Measurements from ENCODE around the gene GPX7. TPM values are rescaled to one million over a fixed set of nuclear protein-coding genes. Genes with fewer than 3 reads are reported as not detected.

Gene GPX7
- polyA plus RNA-seq, 3 donors, result 68.0 to 81.3 (median 68.5) TPM

DNA sequence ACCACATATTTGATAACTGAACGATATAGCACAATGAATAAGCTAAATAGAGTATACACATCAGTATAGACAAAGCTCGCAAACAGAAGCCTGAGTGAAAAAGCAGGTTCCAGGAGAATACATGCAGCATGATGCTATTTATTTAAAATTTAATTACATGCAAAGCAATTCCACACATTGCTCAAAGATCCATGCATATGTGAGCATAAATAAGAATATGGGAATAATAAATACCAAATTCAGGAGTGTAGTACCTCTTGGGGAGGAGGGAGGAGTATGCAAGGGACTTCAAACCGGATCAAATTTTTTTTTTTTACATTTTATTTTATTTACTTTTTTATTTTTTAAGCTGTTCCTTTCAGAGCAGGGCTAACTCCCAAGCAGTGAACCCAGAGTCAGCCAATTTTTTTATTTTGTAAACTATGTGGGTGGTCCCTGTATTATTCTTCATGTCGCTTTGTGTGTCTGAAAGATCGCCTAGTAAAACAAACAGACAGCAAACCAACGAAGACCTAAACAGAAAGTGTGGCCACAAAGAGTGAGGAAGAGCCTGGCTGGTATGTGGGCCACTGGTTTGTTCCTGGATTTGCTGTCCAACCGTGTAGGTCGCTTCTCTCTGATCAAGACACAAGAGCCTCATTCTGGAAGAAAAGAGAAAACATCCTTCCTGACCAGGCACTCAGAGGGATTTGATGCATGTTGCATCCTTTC is 26.6 kb downstream of the GPX7 start:
- no peak for DNase-seq (ENCODE audit: low read depth in 3 of 3, low spot score in 2 of 3)

DNA sequence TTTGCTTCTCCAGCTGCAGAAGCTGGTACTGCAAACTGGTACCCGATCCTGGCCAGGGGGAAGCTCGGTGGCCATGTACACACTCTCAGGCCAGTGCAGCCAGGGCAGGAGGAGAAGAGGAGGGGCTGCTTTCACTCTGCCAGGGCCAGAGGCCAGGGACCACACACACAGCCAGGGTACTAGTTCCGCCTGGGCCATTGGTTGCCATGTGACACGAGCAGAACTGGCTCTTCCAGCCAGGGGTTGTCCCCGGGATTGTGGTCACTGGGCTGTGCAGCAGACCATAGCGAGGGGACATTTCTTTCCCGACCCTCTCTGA is 27.1 kb downstream of the GPX7 start:
- DNase-seq (ENCODE audit: low read depth in 3 of 3, low spot score in 2 of 3), result peak in 1 of 3 donors; percentile 61

DNA sequence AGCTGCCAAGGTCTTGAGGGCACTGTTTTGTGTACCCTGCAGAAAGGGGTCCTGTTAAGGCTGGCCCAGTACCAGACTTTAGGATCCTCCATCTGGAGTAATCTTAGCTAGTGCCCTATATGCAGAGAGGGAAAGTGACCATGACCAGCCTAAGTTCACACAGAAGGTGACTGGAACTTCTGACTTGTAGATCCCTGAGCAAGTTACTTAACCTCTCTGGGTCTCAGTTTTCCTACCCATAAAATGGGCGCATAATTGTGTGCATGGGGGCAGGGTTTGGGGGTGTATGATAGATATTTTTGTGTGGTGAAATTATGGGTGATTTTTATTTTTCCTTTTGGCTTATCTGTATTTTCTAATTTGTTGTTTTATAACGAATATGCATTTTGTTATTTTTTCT is 27.5 kb downstream of the GPX7 start:
- no peak for DNase-seq (ENCODE audit: low read depth in 3 of 3, low spot score in 2 of 3)

DNA sequence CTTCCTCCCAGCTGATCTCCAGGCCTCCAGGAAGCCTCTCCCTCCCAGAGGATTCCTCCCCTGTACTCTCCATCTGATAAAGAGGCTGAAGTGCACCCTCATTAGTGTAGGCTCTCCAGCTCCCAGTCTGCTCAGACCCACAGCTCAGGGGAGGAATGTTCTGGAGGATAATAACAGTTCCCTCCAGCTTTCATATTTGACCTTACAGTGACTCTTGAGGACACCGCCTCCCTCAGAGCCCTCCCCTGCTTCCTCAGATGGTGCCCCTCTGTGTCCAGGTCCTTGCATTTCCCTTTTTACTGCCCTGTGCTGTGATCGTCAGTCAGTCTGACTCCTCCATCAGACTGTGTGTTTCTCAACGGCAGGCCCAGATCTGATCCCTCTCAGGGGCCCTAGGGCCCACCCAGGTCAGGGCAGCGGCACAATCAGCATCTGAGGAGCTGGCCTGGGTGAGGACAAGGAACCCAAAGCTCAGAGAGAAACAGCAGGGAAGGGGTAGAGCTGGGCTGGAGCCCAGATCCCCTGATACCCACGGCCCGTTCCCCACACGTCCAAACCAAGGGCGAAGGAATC is 29.7 kb downstream of the GPX7 start:
- no peak for DNase-seq (ENCODE audit: low read depth in 3 of 3, low spot score in 2 of 3)

DNA sequence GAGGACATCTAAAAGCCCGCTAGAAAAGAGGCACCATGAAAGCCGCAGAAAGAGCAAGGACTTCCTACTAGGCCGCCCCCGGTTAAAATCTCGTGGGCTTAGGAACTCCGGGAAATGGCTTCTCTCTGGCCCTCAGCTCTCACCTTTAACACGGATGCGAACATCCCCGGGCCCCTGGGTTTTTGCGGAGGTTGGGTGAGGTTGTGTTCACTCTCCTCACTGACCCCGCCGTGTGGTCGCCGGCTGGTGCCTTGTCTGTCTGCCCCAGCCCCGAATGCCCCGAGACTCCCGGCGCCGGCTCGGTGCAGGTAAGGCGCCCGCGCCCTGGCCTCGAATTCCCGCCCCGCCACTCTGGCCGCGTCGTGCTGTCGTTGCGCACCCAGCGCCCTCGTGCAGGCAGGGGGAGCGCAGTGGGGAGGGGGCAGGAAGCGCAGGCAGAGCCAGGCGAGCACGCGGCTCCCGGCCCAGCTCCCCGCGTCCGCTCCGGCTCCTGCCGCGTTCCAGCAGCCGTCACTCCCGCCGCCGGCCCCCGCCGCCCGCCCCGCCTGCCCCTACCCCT is 30.6 kb downstream of the GPX7 start, which contains the start of gene SHISAL2A:
TSS of gene SHISAL2A (plus strand) at position 437 of the 559 bp plus-strand sequence. CDS start 326 bp downstream, outside the sequence.
- no peak for DNase-seq (ENCODE audit: low read depth in 3 of 3, low spot score in 2 of 3)

DNA sequence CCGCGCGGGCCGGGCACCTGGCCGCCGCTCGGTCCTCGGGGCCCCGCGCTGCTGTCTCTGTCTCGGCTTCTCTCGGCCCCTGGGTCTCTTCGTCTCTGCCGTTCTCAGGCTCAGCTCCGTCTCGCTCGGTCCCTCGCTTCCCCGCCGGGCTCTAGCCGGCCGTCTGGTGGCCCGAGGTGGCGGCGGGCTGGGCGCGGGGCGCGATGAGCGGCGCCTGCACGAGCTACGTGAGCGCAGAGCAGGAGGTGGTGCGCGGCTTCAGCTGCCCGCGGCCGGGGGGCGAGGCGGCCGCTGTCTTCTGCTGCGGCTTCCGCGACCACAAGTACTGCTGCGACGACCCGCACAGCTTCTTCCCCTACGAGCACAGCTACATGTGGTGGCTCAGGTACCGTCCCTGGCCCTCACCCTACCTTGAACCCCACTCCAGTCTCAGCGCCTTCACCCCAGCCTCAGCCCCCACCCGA is 31.2 kb downstream of the GPX7 start:
- DNase-seq (ENCODE audit: low read depth in 3 of 3, low spot score in 2 of 3), result no peak

DNA sequence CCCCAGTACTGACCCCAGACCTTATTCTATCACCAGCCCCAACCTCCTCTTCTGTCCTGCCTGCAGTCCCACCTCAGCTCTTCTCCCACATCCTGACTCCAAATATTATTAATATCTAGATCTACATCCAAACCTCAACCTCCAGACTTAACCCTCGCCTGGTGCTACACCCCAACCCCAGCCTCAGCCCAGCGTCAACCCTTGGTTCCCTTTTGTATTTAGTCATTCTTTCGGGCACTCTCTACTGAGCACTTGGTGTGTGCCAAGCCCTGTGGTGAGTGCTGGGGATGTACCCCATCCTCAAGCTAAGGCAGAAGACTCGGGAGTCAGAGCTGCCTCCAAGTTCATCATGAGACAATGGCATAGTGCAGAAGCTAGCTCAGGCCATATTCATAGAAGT is 31.9 kb downstream of the GPX7 start:
- no peak for DNase-seq (ENCODE audit: low read depth in 3 of 3, low spot score in 2 of 3)

DNA sequence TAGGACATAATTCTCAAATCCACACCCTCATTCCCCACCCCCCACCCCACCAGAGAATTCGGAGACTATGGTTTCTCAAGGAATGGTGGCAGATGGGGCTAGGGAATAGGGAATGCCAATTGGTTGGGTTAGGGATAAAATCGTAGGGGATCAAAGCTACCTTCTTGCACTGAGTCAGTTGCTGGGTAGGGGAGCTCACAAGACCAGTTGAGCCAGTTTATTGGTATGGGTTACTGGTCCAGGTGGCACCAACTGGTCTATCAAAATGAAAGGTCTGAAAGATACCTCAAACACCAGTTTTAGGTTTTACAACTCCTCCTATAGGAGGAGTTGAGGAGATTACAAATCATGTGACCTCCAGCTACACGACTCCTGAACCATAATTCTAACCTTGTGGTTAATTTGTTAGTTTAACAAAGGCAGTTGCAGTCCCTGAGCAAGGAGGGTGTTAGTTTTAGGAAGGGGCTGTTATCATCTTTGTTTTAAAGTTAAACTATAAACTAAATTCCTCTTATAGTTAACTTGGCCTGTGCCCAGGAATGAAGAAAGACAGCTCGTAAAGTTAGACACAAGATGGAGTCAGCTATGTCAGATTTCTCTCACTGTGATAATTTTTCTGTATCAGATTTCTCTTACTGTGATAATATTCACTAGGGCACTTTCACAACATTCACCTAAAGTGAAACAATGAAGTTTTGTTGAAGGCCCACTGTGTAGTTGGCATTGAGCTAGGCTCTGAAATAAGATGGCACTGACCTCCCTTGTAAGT is 33.3 kb downstream of the GPX7 start:
- DNase-seq (ENCODE audit: low read depth in 3 of 3, low spot score in 2 of 3), result no peak

DNA sequence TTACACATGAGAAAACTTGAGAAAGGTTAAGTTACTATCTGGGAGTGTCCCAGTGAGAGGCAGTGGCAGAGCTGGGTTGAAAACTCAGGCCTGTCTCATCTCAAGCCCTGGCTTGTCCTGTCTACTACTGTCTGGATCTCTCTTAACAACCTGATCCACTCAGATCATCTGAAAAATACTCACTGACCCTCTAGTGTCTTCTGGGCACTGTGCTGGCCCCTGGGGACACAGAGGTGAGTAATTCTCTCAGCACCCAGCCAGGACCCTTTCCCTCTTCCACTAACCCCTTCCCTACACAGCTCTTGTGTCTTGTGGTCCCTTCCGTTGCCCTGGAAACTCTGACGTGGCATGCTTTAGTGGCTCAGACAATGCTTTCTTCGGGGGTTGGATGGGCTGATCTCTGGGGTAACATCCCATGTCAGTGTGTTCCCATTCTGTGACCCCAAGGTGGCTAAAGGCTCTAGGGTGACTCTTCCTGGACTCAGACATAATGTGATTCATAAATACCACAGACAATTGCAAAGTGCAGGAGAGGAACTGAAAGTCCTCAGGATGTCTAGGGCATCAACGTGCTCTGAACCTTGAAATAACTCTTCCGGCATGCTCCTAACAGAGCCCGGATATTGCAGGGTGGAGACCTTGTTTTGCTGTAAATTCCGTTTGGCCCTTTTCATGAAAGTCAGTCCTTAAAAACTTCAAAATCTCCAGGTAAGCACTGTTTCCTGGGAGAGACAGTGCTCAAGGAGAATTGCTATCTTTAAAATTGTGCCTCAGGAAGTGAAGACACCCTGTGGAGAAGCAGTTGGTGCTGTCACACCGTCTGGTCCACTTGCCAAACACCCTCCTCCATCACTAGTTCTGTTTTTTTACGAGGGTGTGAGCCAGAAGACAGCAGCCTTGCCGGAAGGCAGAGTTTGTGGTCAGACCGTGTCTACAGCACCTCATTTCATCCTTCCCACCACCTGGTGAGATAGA is 34.8 kb downstream of the GPX7 start:
- no peak for DNase-seq (ENCODE audit: low read depth in 3 of 3, low spot score in 2 of 3)

DNA sequence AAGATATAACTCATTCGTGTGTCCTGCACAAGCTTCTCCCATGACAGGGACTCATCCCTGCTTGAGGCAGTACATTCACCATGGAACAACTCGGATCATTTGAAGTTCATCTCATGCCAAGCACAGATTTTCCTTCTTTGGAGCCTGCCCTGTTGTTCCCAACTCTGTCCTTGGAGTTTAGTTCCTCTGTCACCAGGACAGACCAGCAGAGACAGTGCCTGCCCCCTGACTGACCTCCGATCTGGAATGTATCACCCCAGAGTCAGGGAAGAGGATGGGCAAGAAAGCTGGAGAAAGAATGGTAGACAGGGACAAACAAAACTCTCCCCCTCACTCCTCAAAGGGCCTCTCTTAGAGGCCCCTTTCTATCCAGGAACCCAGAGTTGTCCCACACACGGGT is 35.8 kb downstream of the GPX7 start:
- no peak for DNase-seq (ENCODE audit: low read depth in 3 of 3, low spot score in 2 of 3)

DNA sequence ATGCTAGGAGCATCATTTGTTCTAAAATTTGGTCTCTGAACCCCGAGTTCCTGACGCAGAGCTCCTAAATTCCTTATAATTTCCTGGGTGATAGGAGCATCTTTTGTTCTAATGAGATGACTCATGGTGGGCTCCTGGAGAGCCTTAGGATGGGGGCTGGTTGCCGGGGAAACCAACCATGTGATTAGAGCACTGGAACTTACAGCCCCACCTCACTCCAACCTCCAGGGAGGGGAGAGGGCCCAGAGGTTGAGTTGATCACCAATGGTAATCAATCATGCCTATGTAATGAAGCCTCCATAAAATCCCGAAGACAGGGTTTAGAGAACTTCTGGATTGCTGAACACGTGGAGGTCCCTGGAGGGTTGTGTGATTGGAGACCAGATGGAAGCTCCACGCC is 38.5 kb downstream of the GPX7 start:
- DNase-seq (ENCODE audit: low read depth in 3 of 3, low spot score in 2 of 3), result no peak

DNA sequence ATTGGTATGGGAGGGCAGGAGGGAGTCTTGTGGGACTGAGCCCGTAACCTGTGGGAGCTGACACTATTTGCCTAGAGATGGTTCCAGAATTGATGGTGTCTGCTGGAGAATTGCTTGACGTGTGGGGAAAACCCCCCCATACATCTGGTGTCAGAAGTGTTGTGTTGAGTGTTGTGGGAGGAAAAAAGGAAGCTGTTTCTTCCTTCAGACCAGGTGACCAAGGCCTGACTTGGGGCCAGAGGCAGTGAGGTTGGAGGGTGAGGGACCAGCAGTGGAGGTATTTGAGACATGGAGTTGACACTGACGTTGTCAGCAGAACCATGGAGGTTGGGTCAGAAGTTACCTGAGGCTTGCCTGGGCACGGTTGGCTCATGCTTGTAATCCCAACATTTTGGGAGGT is 39.1 kb downstream of the GPX7 start:
- no peak for DNase-seq (ENCODE audit: low read depth in 3 of 3, low spot score in 2 of 3)

DNA sequence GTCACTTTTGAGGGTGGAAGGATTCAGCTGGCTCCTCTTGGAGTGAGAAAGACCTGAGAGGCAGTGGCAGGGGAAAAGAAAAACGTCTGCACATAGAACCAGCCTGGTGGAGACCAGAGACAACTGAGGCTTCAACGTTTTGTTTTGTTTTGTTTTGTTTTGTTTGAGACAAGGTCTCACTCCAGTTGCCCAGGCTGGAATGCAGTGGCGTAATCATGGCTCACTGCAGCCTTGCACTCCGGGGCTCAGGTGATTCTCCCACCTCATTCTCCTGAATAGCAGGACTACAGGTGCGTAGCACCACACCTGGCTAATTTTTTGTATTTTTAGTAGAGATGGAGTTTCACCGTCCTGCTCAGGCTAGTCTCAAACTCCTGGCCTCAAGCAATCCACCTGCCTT is 43.1 kb downstream of the GPX7 start:
- no peak for DNase-seq (ENCODE audit: low read depth in 3 of 3, low spot score in 2 of 3)

DNA sequence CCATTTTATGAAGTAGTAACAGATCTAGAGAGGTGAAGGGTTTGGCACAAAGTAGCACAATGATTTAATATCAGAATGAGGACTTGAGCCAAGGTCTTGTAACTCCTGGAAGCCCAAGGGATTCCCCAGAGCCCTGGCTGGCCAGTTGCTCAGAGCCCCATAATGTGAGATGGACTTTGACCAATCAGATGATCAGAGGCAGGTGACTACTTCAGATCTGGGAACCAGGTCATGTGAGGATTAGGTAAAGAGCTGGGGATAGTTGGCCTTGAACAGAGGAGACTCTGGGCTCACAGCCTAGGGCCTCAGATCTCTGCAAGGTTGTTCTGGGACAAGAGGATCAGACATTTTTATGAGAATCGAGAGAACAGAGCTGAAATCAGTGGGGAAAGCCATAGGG is 49.7 kb downstream of the GPX7 start:
- no peak for DNase-seq (ENCODE audit: low read depth in 3 of 3, low spot score in 2 of 3)

DNA sequence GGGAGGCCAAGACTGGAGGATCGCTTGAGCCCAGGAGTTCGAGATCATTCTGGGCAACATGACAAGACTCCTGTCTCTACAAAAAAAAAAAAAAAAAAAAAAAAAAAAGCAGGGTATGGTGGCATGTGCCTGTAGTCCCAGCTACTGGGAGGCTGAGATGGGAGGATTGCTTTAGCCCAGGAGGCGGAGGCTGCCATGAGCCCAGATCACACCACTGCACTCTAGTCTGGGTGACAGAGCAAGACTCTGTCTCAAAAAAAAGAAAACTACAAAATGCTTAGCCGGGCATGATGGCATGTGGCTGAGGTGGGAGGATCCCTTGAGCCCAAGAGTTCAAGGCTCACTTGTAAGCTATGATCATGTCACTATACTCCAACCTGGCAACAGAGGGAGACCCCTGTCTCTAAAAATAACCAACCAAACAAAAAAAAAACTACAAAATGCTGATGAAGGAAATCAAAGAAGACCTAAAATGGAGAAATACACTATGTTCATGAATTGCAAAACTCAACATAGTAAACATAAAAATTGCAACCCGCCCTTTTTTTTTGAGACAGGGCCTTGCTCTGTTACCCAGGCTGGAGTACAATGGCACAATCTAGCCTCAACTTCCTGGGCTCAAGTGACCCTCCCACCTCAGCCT is 51.2 kb downstream of the GPX7 start:
- no peak for DNase-seq (ENCODE audit: low read depth in 3 of 3, low spot score in 2 of 3)

DNA sequence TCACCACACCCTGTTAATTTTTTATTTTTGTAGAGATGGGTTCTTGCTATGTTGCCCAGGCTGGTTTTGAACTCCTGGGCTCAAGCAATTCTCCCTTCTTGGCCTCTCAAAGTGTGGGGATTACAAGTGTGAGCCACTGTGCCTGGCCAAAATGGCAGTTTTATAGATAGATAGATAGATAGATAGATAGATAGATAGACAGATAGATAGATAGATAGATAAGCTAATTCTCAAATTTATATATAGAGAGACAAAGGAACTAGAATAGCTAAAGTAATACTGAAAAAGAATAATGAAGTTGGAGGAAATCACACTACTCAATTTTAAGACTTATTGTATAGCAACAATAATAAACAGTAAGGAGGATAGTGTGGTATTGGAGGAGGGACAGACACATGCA is 51.9 kb downstream of the GPX7 start:
- DNase-seq (ENCODE audit: low read depth in 3 of 3, low spot score in 2 of 3), result no peak

DNA sequence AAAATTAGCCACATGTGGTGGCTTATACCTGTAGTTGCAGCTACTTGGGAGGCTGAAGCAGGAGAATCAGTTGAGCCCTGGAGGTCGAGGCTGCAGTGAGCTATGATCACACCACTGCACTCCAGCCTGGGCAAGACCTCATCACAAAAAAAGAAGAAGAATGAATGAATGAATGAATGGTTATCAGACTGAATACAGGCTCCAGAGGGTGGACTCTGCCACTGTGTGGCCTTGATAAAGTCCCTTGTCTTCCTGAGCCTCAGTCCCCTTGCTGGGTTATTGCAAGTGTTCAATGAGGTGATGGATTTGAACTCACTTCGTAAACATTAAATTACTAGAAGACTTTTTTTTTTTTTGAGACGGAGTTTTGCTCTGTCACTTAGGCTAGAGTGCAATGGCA is 55.5 kb downstream of the GPX7 start:
- no peak for DNase-seq (ENCODE audit: low read depth in 3 of 3, low spot score in 2 of 3)
